HepG2 (cell line): ENCODE results near the gene HSPA1B. TPM values are rescaled to one million over a fixed set of nuclear protein-coding genes. Genes with fewer than 3 reads are reported as not detected.

Source experiments
- DNMT3B ChIP-seq: conservative IDR thresholded peaks from 2 replicates; pipeline ENCODE4 v1.6.1; 2016; ENCODE audit warnings: missing biosample characterization, control low read depth
- GATA4 ChIP-seq: sonication (generic); IDR thresholded peaks from 2 replicates; pipeline ENCODE4 v1.6.1; 2016; ENCODE audit warnings: antibody characterized with exemption, low read depth, borderline replicate concordance
- GFI1 ChIP-seq: sonication (generic); formaldehyde crosslinking; IDR thresholded peaks from 2 replicates; pipeline ENCODE4 v1.5.0; 2020; ENCODE audit warnings: missing genetic modification reagents, mild to moderate bottlenecking, borderline replicate concordance
- HDAC2 ChIP-seq: sonication (generic); formaldehyde crosslinking; IDR thresholded peaks from 2 replicates; pipeline ENCODE4 v1.4.0; 2020; ENCODE audit warnings: missing genetic modification reagents
- JUND ChIP-seq: sonication (generic); formaldehyde crosslinking; IDR thresholded peaks from 2 replicates; pipeline ENCODE4 v1.8.0; 2022; ENCODE audit warnings: mild to moderate bottlenecking, missing genetic modification reagents
- LRRFIP1 ChIP-seq: sonication (generic); formaldehyde crosslinking; conservative IDR thresholded peaks from 2 replicates; pipeline ENCODE4 v1.4.0; 2020; ENCODE audit warnings: missing genetic modification reagents
- SPEN ChIP-seq: sonication (generic); formaldehyde crosslinking; IDR thresholded peaks from 2 replicates; pipeline ENCODE4 v1.5.1; 2020; ENCODE audit warnings: low read depth, mild to moderate bottlenecking, missing genetic modification reagents
- SRY ChIP-seq: sonication (generic); formaldehyde crosslinking; IDR thresholded peaks from 2 replicates; pipeline ENCODE4 v1.8.0; 2022; ENCODE audit warnings: mild to moderate bottlenecking, missing genetic modification reagents
- XBP1 ChIP-seq: sonication (generic); formaldehyde crosslinking; IDR thresholded peaks from 2 replicates; pipeline ENCODE4 v1.5.0; 2020; ENCODE audit warnings: missing genetic modification reagents
- ZKSCAN8 ChIP-seq: IDR thresholded peaks from 2 replicates; pipeline ENCODE4 v1.6.1; 2016; ENCODE audit warnings: borderline replicate concordance, missing genetic modification reagents, missing compliant biosample characterization
- ZNF296 ChIP-seq: sonication (generic); formaldehyde crosslinking; conservative IDR thresholded peaks from 2 replicates; pipeline ENCODE4 v1.5.0; 2020; ENCODE audit warnings: mild to moderate bottlenecking, missing genetic modification reagents
- ZNF605 ChIP-seq: sonication (generic); formaldehyde crosslinking; IDR thresholded peaks from 2 replicates; pipeline ENCODE4 v1.8.0; 2022; ENCODE audit warnings: mild to moderate bottlenecking, missing genetic modification reagents
- polyA plus RNA-seq, 8 experiments: library from polyadenylated mRNA; depleted of rRNA in 3 of 8; stranded (reverse) in 7 of 8; unstranded in 1 of 8; fragments of >200 nt; fragmentation: Illumina TruSeq in 4 of 8; extraction: Trizol in 4 of 8; gene quantifications; 2 replicates each; pipeline versions ENCODE4 v1.2.1 to v1.2.3, GENCODE V29; 2011 to 2016; ENCODE audit warnings: low read depth in 4 of 8, missing spikeins in 1 of 8, mixed read lengths in 1 of 8; ENCODE audit not compliant: insufficient read depth in 1 of 8
- total RNA-seq, 5 experiments: library from RNA; depleted of rRNA; stranded (reverse); fragments of >200 nt; fragmentation: Illumina TruSeq; extraction: Trizol; gene quantifications; 2 replicates each; pipeline ENCODE4 v1.2.3, GENCODE V29; 2016; ENCODE audit warnings: low read depth in 1 of 5

The HSPA1B gene
- total and polyA plus RNA-seq, 2 of the 13 experiments (the other 11 are each of a cell fraction or from before 2014, with no cell fraction given): 26.0 to 186 TPM

GRCh38 chr6:31830886-31831335 is 3.4 kb downstream of the HSPA1B start (continued):
- no peak; the same call in 1 of the 2 replicates for TF ChIP-seq SRY (CRISPR knock-in tag)
- TF ChIP-seq ZNF296 (CRISPR knock-in tag): 0 out of 2 replicates have a peak, but pooled peaks have one; percentile 37
- TF ChIP-seq DNMT3B (CRISPR knock-in tag): peak; percentile 49; the same call in 1 of the 2 replicates
- peak; percentile 44; the same call in 1 of the 2 replicates for TF ChIP-seq ZNF605
- TF ChIP-seq LRRFIP1: no peak
- 0 out of 2 replicates have a peak, but pooled peaks have one; percentile 10 for TF ChIP-seq SPEN (CRISPR knock-in tag)
- peak; percentile 10; the same call in 1 of the 2 replicates for TF ChIP-seq HDAC2
- no peak for TF ChIP-seq GATA4
- TF ChIP-seq XBP1: no peak
- no peak for TF ChIP-seq JUND (CRISPR knock-in tag)
- TF ChIP-seq GFI1 (CRISPR knock-in tag): 0 out of 2 replicates have a peak, but pooled peaks have one; percentile 3
- no peak for TF ChIP-seq ZKSCAN8 (CRISPR knock-in tag)
- TF ChIP-seq, all 625 proteins: peak for 15
